ENCODE data around the gene SPTLC1. TPM values are rescaled to one million over a fixed set of nuclear protein-coding genes. Genes with fewer than 3 reads are reported as not detected.

The SPTLC1 gene
- total and polyA plus RNA-seq, 10 of the 15 experiments (the other 5 are each of a cell fraction or from before 2014, with no cell fraction given), result 38.0 to 68.7 (median 52.8) TPM

DNA sequence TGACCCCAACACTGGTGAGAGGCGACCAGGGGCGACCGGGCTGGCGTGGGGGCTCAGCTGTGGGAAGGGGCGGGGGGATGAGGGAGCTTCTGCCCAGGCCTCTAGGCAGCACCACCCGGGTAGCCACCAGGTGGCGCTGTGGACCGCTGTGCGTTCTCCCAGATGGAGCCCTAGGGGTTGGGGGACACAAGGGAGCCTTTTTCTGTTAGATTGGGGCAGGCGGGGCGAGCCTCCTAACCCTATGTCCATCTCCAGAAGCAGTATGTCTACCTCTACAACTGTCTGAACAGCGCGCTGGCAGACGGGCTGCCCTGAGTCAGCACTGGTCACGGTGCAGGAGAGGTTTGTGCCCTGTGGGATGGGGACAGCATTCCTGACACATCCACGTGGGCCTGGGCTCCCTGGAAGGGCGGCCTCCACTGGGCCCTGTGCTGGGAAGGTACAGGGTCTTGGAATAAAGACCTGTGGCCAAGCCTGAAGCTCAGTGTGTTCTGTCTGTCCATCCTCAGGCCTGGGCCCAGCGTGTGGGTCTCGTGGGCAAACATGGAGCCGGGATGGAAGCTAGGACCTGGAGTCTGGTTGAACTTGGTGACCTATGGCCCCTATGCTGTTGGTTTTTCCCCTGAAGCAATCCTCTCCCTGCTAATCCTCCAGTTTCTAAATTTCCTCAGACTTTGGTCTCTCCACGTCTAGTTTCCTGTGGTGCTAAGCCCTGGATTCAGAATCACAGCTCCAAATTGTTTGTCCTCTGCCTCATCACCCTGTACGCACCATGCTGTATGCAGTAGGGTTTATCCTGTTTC, 23.1 kb upstream of the SPTLC1 start:
- H3K27me3 ChIP-seq (replicated peaks in 1 of 2; ENCODE audit: control insufficient read depth in 2 of 2, insufficient read depth in 2 of 2, low read length in 1 of 2), result peaks cover 0 to 4% of the 10 kb centered on the region in 2 experiments; a peak in 3 of 4 replicates
- ChIA-PET CTCF (interaction anchor here (0.5 to 5.3 kb wide), 35 partner anchors 9 to 652 kb away, joined by 3 to 55 read pairs (median 4); partner anchors contain the start of genes CENPP, IARS1 and NOL8), RAD21 (ENCODE audit: unreplicated experiment) (interaction anchor here (0.6 to 3.8 kb wide), 16 partner anchors 9 to 1223 kb away, joined by 3 to 20 read pairs (median 4); partner anchors contain the start of gene CENPP), POLR2A (interaction anchor here (1.4 kb wide), 1 partner anchor 493 kb away, joined by 3 read pairs; no protein-coding TSS in a partner anchor), SMC1A (ENCODE audit: uncharacterized antibody, unreplicated experiment) (interaction anchor here (1.6 to 3.6 kb wide), 4 partner anchors 10 to 495 kb away, joined by 7 to 22 read pairs (median 13); no protein-coding TSS in a partner anchor)
- H3K4me2 ChIP-seq (ENCODE audit: control insufficient read depth, insufficient read depth), result no peak overlapping the region
- in situ Hi-C loops (cut with MboI), result loop anchor here (5.0 kb wide), 2 partner anchors 499 to 654 kb away; no protein-coding TSS in a partner anchor
- DNase-seq (ENCODE audit: low read depth, low spot score), result no peak
- intact Hi-C loops (cut with micrococcal nuclease; ENCODE audit: unreplicated experiment), result loop anchor here (5.0 kb wide), 2 partner anchors 104 to 654 kb away; no protein-coding TSS in a partner anchor
- no peaks in the 10 kb centered on the region for H4K20me1 ChIP-seq (ENCODE audit: control insufficient read depth, insufficient read depth)
- H3K4me1 ChIP-seq (ENCODE audit: control insufficient read depth, insufficient read depth, low read length), result no peaks in the 10 kb centered on the region; the same call in 1 of the 2 replicates
- ATAC-seq, result peak; percentile 78
- H3K79me2 ChIP-seq (ENCODE audit: control insufficient read depth, insufficient read depth, low read length), result no peaks in the 10 kb centered on the region
- WGBS (ENCODE audit: insufficient coverage, insufficient replicate concordance, low lambda C conversion rate, missing lambda C conversion rate), result 31% methylated on average over 22 of the region's 22 CpGs
- TF ChIP-seq, protein P1, sequence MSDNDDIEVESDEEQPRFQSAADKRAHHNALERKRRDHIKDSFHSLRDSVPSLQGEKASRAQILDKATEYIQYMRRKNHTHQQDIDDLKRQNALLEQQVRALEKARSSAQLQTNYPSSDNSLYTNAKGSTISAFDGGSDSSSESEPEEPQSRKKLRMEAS (IDR thresholded peaks at IDR 0.05; ENCODE audit: low read depth, low read length), result no peak
- TF ChIP-seq, protein P2, sequence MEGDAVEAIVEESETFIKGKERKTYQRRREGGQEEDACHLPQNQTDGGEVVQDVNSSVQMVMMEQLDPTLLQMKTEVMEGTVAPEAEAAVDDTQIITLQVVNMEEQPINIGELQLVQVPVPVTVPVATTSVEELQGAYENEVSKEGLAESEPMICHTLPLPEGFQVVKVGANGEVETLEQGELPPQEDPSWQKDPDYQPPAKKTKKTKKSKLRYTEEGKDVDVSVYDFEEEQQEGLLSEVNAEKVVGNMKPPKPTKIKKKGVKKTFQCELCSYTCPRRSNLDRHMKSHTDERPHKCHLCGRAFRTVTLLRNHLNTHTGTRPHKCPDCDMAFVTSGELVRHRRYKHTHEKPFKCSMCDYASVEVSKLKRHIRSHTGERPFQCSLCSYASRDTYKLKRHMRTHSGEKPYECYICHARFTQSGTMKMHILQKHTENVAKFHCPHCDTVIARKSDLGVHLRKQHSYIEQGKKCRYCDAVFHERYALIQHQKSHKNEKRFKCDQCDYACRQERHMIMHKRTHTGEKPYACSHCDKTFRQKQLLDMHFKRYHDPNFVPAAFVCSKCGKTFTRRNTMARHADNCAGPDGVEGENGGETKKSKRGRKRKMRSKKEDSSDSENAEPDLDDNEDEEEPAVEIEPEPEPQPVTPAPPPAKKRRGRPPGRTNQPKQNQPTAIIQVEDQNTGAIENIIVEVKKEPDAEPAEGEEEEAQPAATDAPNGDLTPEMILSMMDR (IDR thresholded peaks at IDR 0.05 in 2 of 3, conservative IDR thresholded peaks at IDR 0.05 in 1 of 3; ENCODE audit: control insufficient read depth in 2 of 3, extremely low read depth in 1 of 3, insufficient read depth in 1 of 3, low read depth in 3 of 3, low read length in 3 of 3), result peak; percentile 65 to 87 (median 68)
- TF ChIP-seq BHLHE40 (IDR thresholded peaks at IDR 0.05; ENCODE audit: borderline replicate concordance in 1 of 2, low read depth in 2 of 2, low read length in 1 of 2), result no peak
- TF ChIP-seq SMC3 (IDR thresholded peaks at IDR 0.05; ENCODE audit: borderline replicate concordance, low read length), result peak; percentile 42; the same call in 1 of the 2 replicates
- no peak for TF ChIP-seq GABPA (IDR thresholded peaks at IDR 0.05; ENCODE audit: low read depth)
- TF ChIP-seq RAD21 (IDR thresholded peaks at IDR 0.05; ENCODE audit: insufficient read depth, low read depth, low read length), result peak; percentile 64
- TF ChIP-seq TARDBP (IDR thresholded peaks at IDR 0.05; ENCODE audit: borderline replicate concordance), result no peak
- peak; percentile 13 for FAIRE-seq
- H3K4me3 ChIP-seq, result no peak overlapping the region
- no peaks in the 10 kb centered on the region for H3K9me3 ChIP-seq (replicated peaks; ENCODE audit: control insufficient read depth, insufficient read depth, low read length)
- H3K27ac ChIP-seq (ENCODE audit: control insufficient read depth, insufficient read depth), result no peak overlapping the region
- no TSS peak for BruUV-seq (replicated peaks)
- H2AFZ ChIP-seq (ENCODE audit: control insufficient read depth, low read depth, low read length), result no peak overlapping the region
- H3K9ac ChIP-seq (ENCODE audit: control insufficient read depth, insufficient read depth, low read length), result no peak overlapping the region
- H3K36me3 ChIP-seq (ENCODE audit: control insufficient read depth in 2 of 2, insufficient read depth in 2 of 2, low read length in 1 of 2), result no peaks in the 10 kb centered on the region

All from GM12878 (cell line).